ENCODE measurements around the gene SF3B6.
"Not testable (repeated sequence)": the region's sequence is repeated elsewhere in the genome, so short reads cannot be mapped to it uniquely, and the experiment has no call there.

SF3B6 gene

GRCh38 chr2:24106786-24107185 lies 30.7 kb upstream of the SF3B6 start:
- no peak for DNase-seq (ENCODE audit: low read depth)
- no peak for TF ChIP-seq CTCF (IDR thresholded peaks at IDR 0.05; ENCODE audit: low read length, missing control alignments)
- H3K4me3 ChIP-seq (replicated peaks; ENCODE audit: low read depth, low read length): no peak overlapping the region

GRCh38 chr2:24105816-24106215 lies 29.7 kb upstream of the SF3B6 start:
- no peak overlapping the region for H3K4me3 ChIP-seq (replicated peaks; ENCODE audit: low read depth, low read length)
- peak; percentile 54 for DNase-seq (ENCODE audit: low read depth)
- no peak for TF ChIP-seq CTCF (IDR thresholded peaks at IDR 0.05; ENCODE audit: low read length, missing control alignments)

GRCh38 chr2:24104906-24105305 lies 28.8 kb upstream of the SF3B6 start:
- DNase-seq (ENCODE audit: low read depth): no peak
- H3K4me3 ChIP-seq (replicated peaks; ENCODE audit: low read depth, low read length): no peak overlapping the region
- no peak for TF ChIP-seq CTCF (IDR thresholded peaks at IDR 0.05; ENCODE audit: low read length, missing control alignments)

GRCh38 chr2:24104110-24104650 lies 28.1 kb upstream of the SF3B6 start:
- DNase-seq (ENCODE audit: low read depth): no peak
- H3K4me3 ChIP-seq (replicated peaks; ENCODE audit: low read depth, low read length): no peak overlapping the region
- TF ChIP-seq CTCF (IDR thresholded peaks at IDR 0.05; ENCODE audit: low read length, missing control alignments): no peak

- H3K4me3 ChIP-seq (replicated peaks; ENCODE audit: low read depth, low read length): no peak overlapping the region
- no peak for TF ChIP-seq CTCF (IDR thresholded peaks at IDR 0.05; ENCODE audit: low read length, missing control alignments)
- no peak for DNase-seq (ENCODE audit: low read depth)
Measured at GRCh38 chr2:24102677-24103076, 26.6 kb upstream of the SF3B6 start.

- no peak for TF ChIP-seq CTCF (IDR thresholded peaks at IDR 0.05; ENCODE audit: low read length, missing control alignments)
- H3K4me3 ChIP-seq (replicated peaks; ENCODE audit: low read depth, low read length): no peak overlapping the region
- DNase-seq (ENCODE audit: low read depth): no peak
Measured at GRCh38 chr2:24101992-24102391, 25.9 kb upstream of the SF3B6 start.

GRCh38 chr2:24100732-24101131 lies 24.6 kb upstream of the SF3B6 start:
- not testable (repeated sequence) for DNase-seq (ENCODE audit: low read depth); H3K4me3 ChIP-seq (replicated peaks; ENCODE audit: low read depth, low read length)

- DNase-seq (ENCODE audit: low read depth); H3K4me3 ChIP-seq (replicated peaks; ENCODE audit: low read depth, low read length): not testable (repeated sequence)
Measured at GRCh38 chr2:24095171-24095677, 19.1 kb upstream of the SF3B6 start.

- not testable (repeated sequence) for H3K4me3 ChIP-seq (replicated peaks; ENCODE audit: low read depth, low read length); DNase-seq (ENCODE audit: low read depth)
Measured at GRCh38 chr2:24093270-24093669, 17.1 kb upstream of the SF3B6 start.

All from fibroblast of pulmonary artery (primary cell).